Motor neuron (in vitro differentiated cells): Measurements from ENCODE around the gene SBNO2. TPM values are rescaled to one million over a fixed set of nuclear protein-coding genes. Genes with fewer than 3 reads are reported as not detected.

Experiments used
- ATAC-seq, 8 experiments: fragments of 200-7000 bp; cut with Tn5 transposase; replicated peaks in 6 of 8; 2 replicates each; pipeline ENCODE4 v1.8.0; 2021; ENCODE audit warnings: mild to moderate bottlenecking in 8 of 8, moderate library complexity in 8 of 8
- H3K27ac ChIP-seq, 2 donors: fragments of 250-450 bp; sonication (Bioruptor Pico); 2 replicates each; pipeline ENCODE4 v1.9.0; 2021; ENCODE audit warnings: antibody characterized with exemption in 2 of 2, mild to moderate bottlenecking in 2 of 2, moderate library complexity in 1 of 2
- H3K4me1 ChIP-seq, 2 donors: fragments of 250-450 bp; sonication (Bioruptor Pico); replicated peaks in 1 of 2; 2 replicates each; pipeline ENCODE4 v1.6.1; 2021; ENCODE audit warnings: antibody characterized with exemption in 2 of 2, mild to moderate bottlenecking in 2 of 2, moderate library complexity in 1 of 2
- H3K4me3 ChIP-seq, 5 donors: fragments of 250-450 bp; sonication (Bioruptor Pico); 2 replicates each; pipeline ENCODE4 v1.9.0; 2021; ENCODE audit warnings: antibody characterized with exemption in 5 of 5, mild to moderate bottlenecking in 5 of 5, moderate library complexity in 4 of 5
- WGBS, 10 experiments: fragments of 450-650 bp; shearing (Covaris generic); methylation state at CpG; one replicate each; pipeline ENCODE4 v1.0.0; 2022; 5-methylcytosine and 5-hydroxymethylcytosine counted together
- in situ Hi-C, 9 experiments: fragments of 400-800 bp; cut with MboI; loops; one replicate each; pipeline ENCODE4 v1.15.0; 2021; ENCODE audit warnings: low sequenced_read_pairs in 9 of 9, low pct_unique_long_range_greater_than_20kb in 2 of 9; ENCODE audit not compliant: unreplicated experiment in 9 of 9
- total RNA-seq, 8 experiments: library from RNA; unstranded; fragments of 300-600 nt; gene quantifications; 2 replicates each; pipeline versions ENCODE4 v1.2.3 to v1.2.4, GENCODE V29; 2022

Gene SBNO2
- total RNA-seq, 8 experiments from 2014 or later = 5.6 to 54.9 (median 22.5) TPM

DNA sequence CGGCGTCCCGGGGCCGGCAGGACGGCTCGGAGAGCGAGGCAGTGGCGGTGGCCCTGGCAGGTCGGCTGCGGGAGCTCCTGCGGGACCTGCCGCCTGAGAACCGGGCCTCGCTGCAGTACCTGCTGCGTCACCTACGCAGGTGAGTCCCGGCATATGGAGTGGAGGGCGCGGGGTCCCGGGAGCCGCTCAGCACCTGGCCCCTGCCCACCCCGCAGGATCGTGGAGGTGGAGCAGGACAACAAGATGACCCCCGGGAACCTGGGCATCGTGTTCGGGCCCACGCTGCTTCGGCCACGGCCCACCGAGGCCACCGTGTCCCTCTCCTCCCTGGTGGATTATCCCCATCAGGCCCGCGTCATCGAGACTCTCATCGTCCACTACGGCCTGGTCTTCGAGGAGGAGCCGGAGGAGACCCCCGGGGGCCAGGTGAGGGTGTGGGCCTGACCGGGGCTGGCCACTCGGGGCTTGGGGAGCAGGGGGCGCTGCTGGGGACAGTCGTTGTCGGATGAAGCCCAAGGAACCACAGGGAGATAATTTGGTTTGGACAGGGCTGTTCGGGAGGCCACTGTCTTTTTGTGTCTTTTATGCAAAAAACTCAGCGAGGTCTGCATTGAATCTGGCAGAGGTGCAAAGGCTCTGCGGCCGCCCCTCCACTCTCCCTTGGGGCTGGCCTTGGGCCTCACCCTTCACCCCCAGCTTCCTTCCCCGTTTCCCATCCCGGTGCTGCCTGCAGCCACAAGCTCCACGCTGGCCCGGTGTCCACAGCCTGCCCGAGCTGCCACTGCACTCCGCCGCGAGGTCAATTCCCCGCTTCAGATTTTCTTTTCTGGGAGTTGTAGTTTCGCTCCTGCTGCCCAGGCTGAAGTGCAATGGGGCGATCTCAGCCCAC lies 90.9 kb downstream of the SBNO2 start:
- H3K4me3 ChIP-seq = peak overlapping the region in 1 of 5 donors; percentile 11
- no peak for ATAC-seq
- H3K27ac ChIP-seq = no peak overlapping the region
- in situ Hi-C loops = no loop called here
- peaks cover 0 to 12% of the 10 kb centered on the region in 2 donors for H3K4me1 ChIP-seq
- WGBS, 10 experiments = 76 to 100% (median 97%) methylated on average over 1 to 7 of the region's 59 CpGs; no CpG with 5 or more reads in 5 of the 10 experiments

DNA sequence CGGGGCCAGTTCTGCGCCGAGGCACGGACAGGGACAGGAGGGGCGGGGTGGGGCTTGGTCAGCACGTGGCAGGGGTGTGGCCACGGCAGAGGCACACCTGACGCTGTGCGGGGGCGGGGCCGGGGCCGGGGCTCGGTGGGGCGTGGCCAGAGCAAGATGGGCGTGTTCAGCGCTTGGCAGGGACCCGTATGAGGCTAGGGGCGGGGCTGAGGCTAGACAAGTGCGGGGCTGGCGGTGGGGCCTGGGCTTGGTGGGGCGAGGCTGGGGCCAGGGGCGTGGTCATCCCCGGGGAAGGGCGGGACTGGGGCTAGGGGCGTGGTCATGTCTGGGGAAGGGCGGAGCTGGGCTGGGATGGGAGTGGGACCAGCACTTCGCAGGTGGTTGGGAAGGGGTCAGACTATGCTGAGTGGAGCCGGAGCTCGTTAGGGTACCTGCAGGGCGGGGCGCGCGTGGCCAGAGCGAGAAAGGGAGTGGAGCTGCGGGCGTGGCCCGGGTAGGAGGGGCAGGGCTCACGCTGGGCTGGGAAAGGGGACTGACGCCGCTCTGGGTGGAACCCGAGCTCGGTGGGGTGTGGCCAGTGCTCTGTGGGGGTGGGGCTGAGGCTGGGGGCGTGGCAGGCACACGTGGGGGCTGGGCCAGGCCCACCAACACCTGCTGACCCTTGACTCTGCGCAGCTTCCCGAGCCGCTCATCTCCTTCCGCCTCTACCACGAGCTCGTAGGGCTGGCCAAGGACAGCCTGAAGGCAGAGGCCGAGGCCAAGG lies 91.7 kb downstream of the SBNO2 start:
- in situ Hi-C loops = no loop called here
- Histone ChIP-seq H3K4me3 (peak overlapping the region in 1 of 5 donors; percentile 11), H3K27ac (no peak overlapping the region), H3K4me1 (peaks cover 0 to 12% of the 10 kb centered on the region in 2 donors)
- WGBS, 10 experiments = 50% methylated on average over 4 of the region's 51 CpGs; no CpG with 5 or more reads in 9 of the 10 experiments
- peak; percentile 35 to 87 (median 80) for ATAC-seq

- H3K27ac ChIP-seq = no peak overlapping the region
- ATAC-seq = peak in 1 of 8 experiments; percentile 1
- peaks cover 0 to 12% of the 10 kb centered on the region in 2 donors for H3K4me1 ChIP-seq
- in situ Hi-C loops = no loop called here
- WGBS, 10 experiments = 93% methylated on average over 3 of the region's 58 CpGs; no CpG with 5 or more reads in 9 of the 10 experiments
- H3K4me3 ChIP-seq = no peak overlapping the region
Measured at GRCh38 chr19:1081301-1082164, 92.5 kb downstream of the SBNO2 start.

DNA sequence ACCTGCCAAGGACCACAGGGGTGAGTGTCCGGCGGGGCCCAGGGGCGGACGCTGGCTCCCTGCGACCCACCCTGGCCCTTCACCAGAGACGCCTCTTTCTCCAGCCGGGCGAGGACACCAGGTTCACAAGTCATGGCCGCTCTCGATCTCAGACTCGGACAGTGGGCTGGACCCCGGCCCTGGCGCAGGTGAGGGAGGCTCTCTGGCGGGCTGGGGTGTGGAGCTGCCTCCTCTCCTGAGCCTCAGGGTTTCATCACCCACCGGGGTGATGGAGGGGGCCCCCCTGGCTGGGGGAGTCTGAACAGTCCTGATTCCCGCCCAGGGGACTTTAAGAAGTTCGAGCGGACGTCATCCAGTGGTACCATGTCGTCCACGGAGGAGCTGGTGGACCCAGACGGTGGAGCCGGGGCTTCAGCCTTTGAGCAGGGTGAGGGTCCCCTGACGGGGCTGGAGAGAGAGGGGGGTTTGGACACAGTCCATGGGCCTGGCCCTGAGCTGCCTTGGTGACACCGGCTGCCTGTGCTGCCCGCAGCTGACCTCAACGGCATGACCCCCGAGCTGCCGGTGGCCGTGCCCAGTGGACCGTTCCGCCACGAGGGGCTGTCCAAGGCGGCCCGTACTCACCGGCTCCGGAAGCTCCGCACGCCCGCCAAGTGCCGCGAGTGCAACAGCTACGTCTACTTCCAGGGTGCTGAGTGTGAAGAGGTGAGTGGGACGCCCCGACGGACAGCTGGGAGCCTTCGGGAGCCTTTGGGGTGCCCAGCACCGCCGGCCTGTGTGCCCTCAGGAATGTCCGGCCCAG lies 93.5 kb downstream of the SBNO2 start:
- peaks cover 0 to 12% of the 10 kb centered on the region in 2 donors for H3K4me1 ChIP-seq
- 75 to 100% (median 87%) methylated on average over 2 to 5 of the region's 50 CpGs; no CpG with 5 or more reads in 7 of the 10 experiments for WGBS, 10 experiments
- no peak for ATAC-seq
- H3K4me3 ChIP-seq = no peak overlapping the region
- in situ Hi-C loops = no loop called here
- H3K27ac ChIP-seq = no peak overlapping the region

- no peak overlapping the region for H3K4me3 ChIP-seq
- in situ Hi-C loops = no loop called here
- WGBS, 10 experiments = 0 to 90% (median 60%) methylated on average over 1 to 9 of the region's 45 CpGs; no CpG with 5 or more reads in 7 of the 10 experiments
- ATAC-seq = peak in 1 of 8 experiments; percentile 2
- H3K27ac ChIP-seq = no peak overlapping the region
- peaks cover 0 to 12% of the 10 kb centered on the region in 2 donors for H3K4me1 ChIP-seq
Measured at GRCh38 chr19:1079566-1080111, 94.4 kb downstream of the SBNO2 start.

GRCh38 chr19:1076951-1077350 lies 97.1 kb downstream of the SBNO2 start:
- H3K27ac ChIP-seq = no peak overlapping the region
- no peak for ATAC-seq
- no peak overlapping the region for H3K4me3 ChIP-seq
- in situ Hi-C loops = no loop called here
- WGBS, 10 experiments = 44 to 97% (median 79%) methylated on average over 3 to 10 of the region's 16 CpGs; no CpG with 5 or more reads in 4 of the 10 experiments
- H3K4me1 ChIP-seq = peaks cover 0 to 4% of the 10 kb centered on the region in 2 donors

GRCh38 chr19:1076046-1076386 lies 98.1 kb downstream of the SBNO2 start:
- WGBS, 10 experiments = 71 to 100% (median 93%) methylated on average over 2 to 4 of the region's 4 CpGs; no CpG with 5 or more reads in 3 of the 10 experiments
- no peak for ATAC-seq
- in situ Hi-C loops = no loop called here
- Histone ChIP-seq H3K4me1 (no peaks in the 10 kb centered on the region), H3K4me3 (no peak overlapping the region), H3K27ac (no peak overlapping the region)

GRCh38 chr19:1074544-1075283 lies 99.4 kb downstream of the SBNO2 start:
- peak in 1 of 8 experiments; percentile 6 for ATAC-seq
- Histone ChIP-seq H3K27ac (no peak overlapping the region), H3K4me1 (no peaks in the 10 kb centered on the region), H3K4me3 (no peak overlapping the region)
- in situ Hi-C loops = no loop called here
- 96% methylated on average over 4 of the region's 54 CpGs; no CpG with 5 or more reads in 9 of the 10 experiments for WGBS, 10 experiments

DNA sequence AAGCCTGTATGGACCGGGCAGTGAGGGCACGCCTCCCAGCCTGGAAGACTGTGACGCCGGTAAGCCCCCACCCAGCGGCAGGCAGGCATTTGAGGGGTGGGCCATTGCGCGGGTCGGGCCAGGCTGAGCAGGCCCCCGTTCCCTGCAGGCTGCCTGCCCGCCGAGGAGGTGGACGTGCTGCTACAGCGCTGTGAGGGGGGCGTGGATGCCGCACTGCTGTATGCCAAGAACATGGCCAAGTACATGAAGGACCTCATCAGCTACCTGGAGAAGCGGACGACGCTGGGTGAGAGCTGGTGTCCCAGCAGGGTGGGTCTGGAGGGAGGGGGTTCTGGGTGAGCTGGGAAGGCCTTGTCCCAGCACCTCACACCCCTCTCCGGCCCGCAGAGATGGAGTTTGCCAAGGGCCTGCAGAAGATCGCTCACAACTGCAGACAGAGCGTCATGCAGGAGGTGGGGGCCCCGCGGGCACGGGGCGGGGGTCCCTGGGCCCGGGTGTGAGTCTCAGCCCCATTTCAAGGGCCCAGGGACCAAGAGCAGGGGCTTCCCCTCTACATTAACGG lies 100.0 kb downstream of the SBNO2 start:
- Histone ChIP-seq H3K4me1 (no peaks in the 10 kb centered on the region), H3K27ac (no peak overlapping the region), H3K4me3 (no peak overlapping the region)
- in situ Hi-C loops = no loop called here
- peak in 1 of 8 experiments; percentile 8 for ATAC-seq
- WGBS, 10 experiments = 80 to 90% methylated on average over 1 to 2 of the region's 28 CpGs; no CpG with 5 or more reads in 8 of the 10 experiments

DNA sequence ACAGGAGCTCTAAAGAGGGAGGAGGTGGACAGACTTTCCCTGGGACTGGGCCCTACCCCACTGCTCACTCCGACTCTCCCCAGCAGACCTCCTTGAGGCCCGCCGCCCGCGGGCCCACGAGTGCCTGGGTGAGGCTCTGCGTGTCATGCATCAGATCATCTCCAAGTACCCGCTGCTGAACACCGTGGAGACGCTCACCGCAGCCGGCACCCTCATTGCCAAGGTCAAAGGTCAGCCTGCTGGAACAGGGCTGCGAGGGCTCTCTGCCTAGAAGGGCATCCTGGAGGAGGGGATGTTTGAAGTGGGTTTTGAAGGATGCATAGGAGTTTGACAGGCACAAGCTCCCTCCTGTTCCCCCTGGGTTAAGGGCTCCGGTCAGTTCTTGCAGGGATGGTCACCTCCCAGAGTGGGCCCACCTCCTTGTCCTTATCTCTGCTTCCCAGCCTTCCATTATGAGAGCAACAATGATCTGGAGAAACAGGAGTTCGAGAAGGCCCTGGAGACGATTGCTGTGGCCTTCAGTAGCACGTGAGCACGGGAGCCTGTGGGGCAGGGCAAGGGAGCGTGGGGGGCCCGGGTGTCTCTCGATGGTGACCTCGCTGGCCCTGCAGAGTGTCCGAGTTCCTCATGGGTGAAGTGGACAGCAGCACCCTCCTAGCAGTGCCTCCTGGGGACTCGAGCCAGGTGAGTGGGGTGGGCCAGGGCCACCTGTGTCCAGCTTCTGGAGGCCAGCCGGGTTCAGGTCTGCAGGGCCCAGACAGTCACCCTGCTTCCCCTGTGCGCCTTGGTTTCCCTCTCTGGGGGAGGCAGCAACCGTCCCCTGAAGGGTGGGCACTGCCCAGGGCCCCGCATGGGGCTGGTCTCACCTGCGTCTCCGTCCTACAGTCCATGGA lies 100.8 kb downstream of the SBNO2 start:
- H3K27ac ChIP-seq = no peak overlapping the region
- WGBS, 10 experiments = 80 to 100% (median 91%) methylated on average over 1 to 9 of the region's 30 CpGs; no CpG with 5 or more reads in 3 of the 10 experiments
- in situ Hi-C loops = no loop called here
- H3K4me3 ChIP-seq = no peak overlapping the region
- H3K4me1 ChIP-seq = no peaks in the 10 kb centered on the region
- ATAC-seq = peak in 1 of 8 experiments; percentile 10
